ENCODE data around the gene ASB10. TPM values are rescaled to one million over a fixed set of nuclear protein-coding genes. Genes with fewer than 3 reads are reported as not detected.

ASB10 gene
- total RNA-seq, 3 donors from 2014 or later (not counting 1 experiment from before 2014, with no cell fraction given), result not detected

- Mint-ChIP-seq H3K27ac (no peak overlapping the region), H3K36me3 (no peaks in the 10 kb centered on the region)
Observed at GRCh38 chr7:151204383-151205032, 17.5 kb upstream of the ASB10 start.

GRCh38 chr7:151202836-151203235 lies 15.8 kb upstream of the ASB10 start:
- WGBS (ENCODE audit: insufficient coverage), result 99% methylated on average over 9 of the region's 9 CpGs
- intact Hi-C loops (cut with micrococcal nuclease), result no loop called here
- no peak overlapping the region for H3K27ac Mint-ChIP-seq
- H3K36me3 Mint-ChIP-seq, result no peaks in the 10 kb centered on the region
- no peaks in the 10 kb centered on the region for H3K27me3 ChIP-seq (ENCODE audit: control insufficient read depth, insufficient read depth, low read length)
- H3K4me3 ChIP-seq (ENCODE audit: low read length), result no peak overlapping the region
- H3K27ac ChIP-seq (ENCODE audit: low read length), result no peak overlapping the region
- no peaks in the 10 kb centered on the region for H3K36me3 ChIP-seq (ENCODE audit: control insufficient read depth, insufficient read depth, low read length)
- no peak for TF ChIP-seq CTCF (IDR thresholded peaks at IDR 0.05)
- H3K9me3 Mint-ChIP-seq, result no peaks in the 10 kb centered on the region
- peaks cover 20% of the 10 kb centered on the region in 2 donors for H3K4me1 Mint-ChIP-seq
- DNase-seq (no peak), ATAC-seq (no peak)
- H3K9me3 ChIP-seq (ENCODE audit: control insufficient read depth, insufficient read depth, low read length), result no peaks in the 10 kb centered on the region
- no peak overlapping the region for H3K4me3 Mint-ChIP-seq
- H3K4me1 ChIP-seq (ENCODE audit: control insufficient read depth, insufficient read depth, low read length), result peaks cover 20% of the 10 kb centered on the region
- peaks cover 0 to 9% of the 10 kb centered on the region in 2 donors for H3K27me3 Mint-ChIP-seq (ENCODE audit: low read depth in 2 of 2)

More at GRCh38 chr7:151204383-151205032, 17.5 kb upstream of the ASB10 start:
- Histone ChIP-seq H3K27me3 (ENCODE audit: control insufficient read depth, insufficient read depth, low read length) (no peaks in the 10 kb centered on the region), H3K4me3 (ENCODE audit: low read length) (no peak overlapping the region), H3K27ac (ENCODE audit: low read length) (no peak overlapping the region), H3K36me3 (ENCODE audit: control insufficient read depth, insufficient read depth, low read length) (no peaks in the 10 kb centered on the region), H3K9me3 (ENCODE audit: control insufficient read depth, insufficient read depth, low read length) (no peaks in the 10 kb centered on the region), H3K4me1 (ENCODE audit: control insufficient read depth, insufficient read depth, low read length) (peaks cover 24% of the 10 kb centered on the region)
- Mint-ChIP-seq H3K9me3 (no peaks in the 10 kb centered on the region), H3K4me1 (peaks cover 22% of the 10 kb centered on the region in 2 donors), H3K4me3 (no peak overlapping the region), H3K27me3 (ENCODE audit: low read depth in 2 of 2) (peaks cover 0 to 9% of the 10 kb centered on the region in 2 donors)
- intact Hi-C loops (cut with micrococcal nuclease), result no loop called here
- TF ChIP-seq CTCF (IDR thresholded peaks at IDR 0.05), result no peak
- WGBS (ENCODE audit: insufficient coverage), result 81% methylated on average over 48 of the region's 48 CpGs
- DNase-seq (no peak), ATAC-seq (no peak)

GRCh38 chr7:151201751-151202150 lies 14.7 kb upstream of the ASB10 start:
- 96% methylated on average over 4 of the region's 4 CpGs for WGBS (ENCODE audit: insufficient coverage)
- no peaks in the 10 kb centered on the region for H3K36me3 Mint-ChIP-seq
- H3K4me1 ChIP-seq (ENCODE audit: control insufficient read depth, insufficient read depth, low read length), result peaks cover 10% of the 10 kb centered on the region
- H3K4me3 ChIP-seq (ENCODE audit: low read length), result no peak overlapping the region
- peaks cover 0 to 9% of the 10 kb centered on the region in 2 donors for H3K27me3 Mint-ChIP-seq (ENCODE audit: low read depth in 2 of 2)
- no peaks in the 10 kb centered on the region for H3K27me3 ChIP-seq (ENCODE audit: control insufficient read depth, insufficient read depth, low read length)
- no peaks in the 10 kb centered on the region for H3K9me3 ChIP-seq (ENCODE audit: control insufficient read depth, insufficient read depth, low read length)
- no peak overlapping the region for H3K27ac Mint-ChIP-seq
- TF ChIP-seq CTCF (IDR thresholded peaks at IDR 0.05), result no peak
- ATAC-seq (no peak), DNase-seq (no peak)
- no peaks in the 10 kb centered on the region for H3K9me3 Mint-ChIP-seq
- intact Hi-C loops (cut with micrococcal nuclease), result no loop called here
- no peak overlapping the region for H3K27ac ChIP-seq (ENCODE audit: low read length)
- H3K36me3 ChIP-seq (ENCODE audit: control insufficient read depth, insufficient read depth, low read length), result no peaks in the 10 kb centered on the region
- peaks cover 9% of the 10 kb centered on the region in 2 donors for H3K4me1 Mint-ChIP-seq
- H3K4me3 Mint-ChIP-seq, result no peak overlapping the region

- intact Hi-C loops (cut with micrococcal nuclease), result no loop called here
- no peak overlapping the region for H3K4me3 Mint-ChIP-seq
- Histone ChIP-seq H3K4me1 (ENCODE audit: control insufficient read depth, insufficient read depth, low read length) (peaks cover 5% of the 10 kb centered on the region), H3K36me3 (ENCODE audit: control insufficient read depth, insufficient read depth, low read length) (no peaks in the 10 kb centered on the region), H3K9me3 (ENCODE audit: control insufficient read depth, insufficient read depth, low read length) (no peaks in the 10 kb centered on the region), H3K4me3 (ENCODE audit: low read length) (no peak overlapping the region), H3K27ac (ENCODE audit: low read length) (no peak overlapping the region), H3K27me3 (ENCODE audit: control insufficient read depth, insufficient read depth, low read length) (no peaks in the 10 kb centered on the region)
- H3K36me3 Mint-ChIP-seq, result no peaks in the 10 kb centered on the region
- ATAC-seq (no peak), DNase-seq (no peak)
- TF ChIP-seq CTCF (IDR thresholded peaks at IDR 0.05), result no peak
- 81% methylated on average over 2 of the region's 3 CpGs for WGBS (ENCODE audit: insufficient coverage)
- H3K27me3 Mint-ChIP-seq (ENCODE audit: low read depth in 2 of 2), result peaks cover 0 to 9% of the 10 kb centered on the region in 2 donors
- H3K9me3 Mint-ChIP-seq, result no peaks in the 10 kb centered on the region
- no peak overlapping the region for H3K27ac Mint-ChIP-seq
- peaks cover 5% of the 10 kb centered on the region in 2 donors for H3K4me1 Mint-ChIP-seq
Observed at GRCh38 chr7:151201344-151201743, 14.3 kb upstream of the ASB10 start.

Measured in natural killer cell (primary cell).